ENCODE results near the gene PLA2G12A. TPM values are rescaled to one million over a fixed set of nuclear protein-coding genes. Genes with fewer than 3 reads are reported as not detected.

The PLA2G12A gene
- total and polyA plus RNA-seq, 2 donors (not counting 3 experiments of a cell fraction or from before 2014, with no cell fraction given): 21.6 to 27.1 TPM

DNA sequence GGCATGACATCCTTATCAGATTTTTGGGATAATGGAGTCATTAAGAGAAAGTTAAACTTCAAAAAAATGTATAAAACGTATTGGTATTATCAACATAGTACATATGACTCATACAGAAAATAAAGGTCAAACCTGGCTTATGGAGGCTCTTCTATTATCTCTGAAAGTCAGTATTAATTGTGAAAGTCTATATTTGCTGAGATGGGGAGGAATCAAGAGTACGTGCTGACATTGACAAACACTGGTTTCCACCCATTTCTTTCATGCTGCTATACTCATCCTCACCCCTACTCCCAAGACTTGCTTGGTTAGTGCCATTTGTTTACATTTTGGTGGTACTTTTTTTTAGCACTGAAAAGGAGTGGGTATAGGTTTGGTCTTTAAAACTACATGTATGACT, 30.8 kb upstream of the PLA2G12A start:
- Histone ChIP-seq H4K20me1 (replicated peaks; ENCODE audit: control insufficient read depth, extremely low read depth, insufficient read depth, low read length) (no peaks in the 10 kb centered on the region), H3K79me2 (ENCODE audit: control insufficient read depth, insufficient read depth, low read length) (no peaks in the 10 kb centered on the region), H3K4me2 (ENCODE audit: insufficient read depth, low read length) (no peak overlapping the region), H3K27me3 (ENCODE audit: control insufficient read depth in 2 of 2, insufficient read depth in 2 of 2, low read length in 2 of 2) (no peaks in the 10 kb centered on the region), H3K9me3 (replicated peaks; ENCODE audit: control insufficient read depth, insufficient read depth, low read length) (no peaks in the 10 kb centered on the region), H3K4me1 (ENCODE audit: control insufficient read depth, extremely low read depth, insufficient read depth, low read length) (no peaks in the 10 kb centered on the region), H3K4me3 (replicated peaks in 1 of 3; ENCODE audit: insufficient read depth in 1 of 3, low read depth in 1 of 3, low read length in 3 of 3) (no peak overlapping the region), H2AFZ (ENCODE audit: low read depth, low read length) (no peak overlapping the region), H3K36me3 (ENCODE audit: control insufficient read depth in 2 of 2, extremely low read depth in 1 of 2, insufficient read depth in 2 of 2, low read length in 2 of 2) (no peaks in the 10 kb centered on the region), H3K9me1 (replicated peaks; ENCODE audit: control insufficient read depth, extremely low read depth, insufficient read depth, low read length) (no peaks in the 10 kb centered on the region), H3K27ac (ENCODE audit: insufficient read depth, low read depth, low read length) (no peak overlapping the region), H3K9ac (replicated peaks; ENCODE audit: extremely low read depth, insufficient read depth, low read length) (no peak overlapping the region)
- FAIRE-seq (no peak), DNase-seq (ENCODE audit: low read depth, low spot score) (no peak)
- ChIA-PET CTCF (no interaction called here), POLR2A (no interaction called here)
- intact Hi-C loops (cut with micrococcal nuclease): no loop called here
- dilution Hi-C loops (cut with MboI; ENCODE audit: extremely low pct_ligation_motif_present, low sequenced_read_pairs): no loop called here
- no TSS peak for BruUV-seq (replicated peaks)
- no peak for TF ChIP-seq FOS (IDR thresholded peaks at IDR 0.05; ENCODE audit: borderline replicate concordance, insufficient read depth, low read length)
- no peak for TF ChIP-seq JUN (IDR thresholded peaks at IDR 0.05; ENCODE audit: borderline replicate concordance, insufficient read depth, insufficient read length, low read depth)
- TF ChIP-seq GATA2 (IDR thresholded peaks at IDR 0.05; ENCODE audit: insufficient read depth, insufficient read length, low read depth, low read length): no peak
- TF ChIP-seq CTCF (IDR thresholded peaks at IDR 0.05; ENCODE audit: extremely low read depth in 1 of 2, insufficient read depth in 1 of 2, low read depth in 1 of 2, low read length in 2 of 2): no peak

DNA sequence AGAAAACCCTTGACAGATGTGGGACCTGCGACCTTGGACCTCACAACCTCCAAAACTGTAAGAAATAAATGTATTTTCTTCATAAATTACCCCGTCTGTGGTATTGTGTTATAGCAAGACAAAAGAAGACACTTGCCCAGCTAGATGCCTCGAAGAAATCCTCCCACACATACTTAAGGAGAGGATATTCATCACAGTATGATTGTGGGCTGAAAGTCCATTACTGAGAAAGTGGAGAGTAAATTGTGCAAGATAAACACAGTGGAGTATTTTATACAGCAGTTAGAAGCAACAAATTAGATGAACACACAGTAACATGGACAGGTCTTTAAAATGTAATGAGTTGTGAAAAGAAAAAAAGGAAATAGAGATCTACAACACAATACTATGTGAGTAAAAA, 25.8 kb upstream of the PLA2G12A start:
- H3K4me1 ChIP-seq (ENCODE audit: control insufficient read depth, extremely low read depth, insufficient read depth, low read length): no peaks in the 10 kb centered on the region
- no peaks in the 10 kb centered on the region for H3K9me3 ChIP-seq (replicated peaks; ENCODE audit: control insufficient read depth, insufficient read depth, low read length)
- H3K36me3 ChIP-seq (ENCODE audit: control insufficient read depth in 2 of 2, extremely low read depth in 1 of 2, insufficient read depth in 2 of 2, low read length in 2 of 2): no peaks in the 10 kb centered on the region
- no peaks in the 10 kb centered on the region for H3K27me3 ChIP-seq (ENCODE audit: control insufficient read depth in 2 of 2, insufficient read depth in 2 of 2, low read length in 2 of 2)
- dilution Hi-C loops (cut with MboI; ENCODE audit: extremely low pct_ligation_motif_present, low sequenced_read_pairs) (no loop called here), intact Hi-C loops (cut with micrococcal nuclease) (no loop called here)
- no peak overlapping the region for H3K4me3 ChIP-seq (replicated peaks in 1 of 3; ENCODE audit: insufficient read depth in 1 of 3, low read depth in 1 of 3, low read length in 3 of 3)
- H3K9ac ChIP-seq (replicated peaks; ENCODE audit: extremely low read depth, insufficient read depth, low read length): no peak overlapping the region
- no peaks in the 10 kb centered on the region for H3K79me2 ChIP-seq (ENCODE audit: control insufficient read depth, insufficient read depth, low read length)
- ChIA-PET CTCF (no interaction called here), POLR2A (no interaction called here)
- H3K4me2 ChIP-seq (ENCODE audit: insufficient read depth, low read length): no peak overlapping the region
- H4K20me1 ChIP-seq (replicated peaks; ENCODE audit: control insufficient read depth, extremely low read depth, insufficient read depth, low read length): no peaks in the 10 kb centered on the region
- H3K27ac ChIP-seq (ENCODE audit: insufficient read depth, low read depth, low read length): no peak overlapping the region
- no peak for TF ChIP-seq MYC (IDR thresholded peaks at IDR 0.05; ENCODE audit: low read depth, low read length)
- no peak for TF ChIP-seq FOS (IDR thresholded peaks at IDR 0.05; ENCODE audit: borderline replicate concordance, insufficient read depth, low read length)
- TF ChIP-seq JUN (IDR thresholded peaks at IDR 0.05; ENCODE audit: borderline replicate concordance, insufficient read depth, insufficient read length, low read depth): no peak
- TF ChIP-seq, protein P1, sequence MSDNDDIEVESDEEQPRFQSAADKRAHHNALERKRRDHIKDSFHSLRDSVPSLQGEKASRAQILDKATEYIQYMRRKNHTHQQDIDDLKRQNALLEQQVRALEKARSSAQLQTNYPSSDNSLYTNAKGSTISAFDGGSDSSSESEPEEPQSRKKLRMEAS (IDR thresholded peaks at IDR 0.05; ENCODE audit: insufficient read depth, insufficient read length): no peak
- H3K9me1 ChIP-seq (replicated peaks; ENCODE audit: control insufficient read depth, extremely low read depth, insufficient read depth, low read length): no peaks in the 10 kb centered on the region
- no peak for DNase-seq (ENCODE audit: low read depth, low spot score)
- BruUV-seq (replicated peaks): no TSS peak
- H2AFZ ChIP-seq (ENCODE audit: low read depth, low read length): no peak overlapping the region
- no peak for FAIRE-seq

Data from endothelial cell of umbilical vein (primary cell).